Liver (tissue), 9 donors: ENCODE results near the gene STK11IP. TPM values are rescaled to one million over a fixed set of nuclear protein-coding genes. Genes with fewer than 3 reads are reported as not detected.

Source experiments
- DNase-seq: peaks from one replicate; pipeline ENCODE4 v3.0.0-alpha.2; 2017; ENCODE audit warnings: low spot score
- H3K27ac ChIP-seq, 2 donors: one replicate each; pipeline ENCODE4 v1.7.0; 2013; ENCODE audit warnings: inconsistent platforms in 2 of 2, low read length in 2 of 2, control low read depth in 1 of 2, low read depth in 1 of 2, mild to moderate bottlenecking in 1 of 2
- H3K27me3 ChIP-seq, 4 donors: one replicate each; pipeline versions ENCODE4 v1.6.1 to v1.7.0; 2013; ENCODE audit warnings: low read length in 3 of 4, inconsistent platforms in 1 of 4, mild to moderate bottlenecking in 1 of 4, moderate library complexity in 1 of 4; ENCODE audit not compliant: control insufficient read depth in 4 of 4, insufficient read depth in 4 of 4
- H3K36me3 ChIP-seq, 4 donors: one replicate each; pipeline versions ENCODE4 v1.6.1 to v1.7.0; 2013; ENCODE audit warnings: low read length in 3 of 4, mild to moderate bottlenecking in 3 of 4, low read depth in 1 of 4, moderate library complexity in 1 of 4; ENCODE audit not compliant: control insufficient read depth in 4 of 4, insufficient read depth in 3 of 4
- H3K4me1 ChIP-seq, 4 donors: one replicate each; pipeline versions ENCODE4 v1.6.1 to v1.7.0; 2013; ENCODE audit warnings: low read length in 3 of 4, mild to moderate bottlenecking in 3 of 4, moderate library complexity in 1 of 4; ENCODE audit not compliant: control insufficient read depth in 4 of 4, insufficient read depth in 4 of 4
- H3K4me3 ChIP-seq, 3 donors: one replicate each; pipeline versions ENCODE4 v1.6.1 to v1.7.0; 2013; ENCODE audit warnings: low read length in 3 of 3, control low read depth in 1 of 3, low read depth in 1 of 3, mild to moderate bottlenecking in 1 of 3
- H3K9ac ChIP-seq, 2 donors: one replicate each; pipeline ENCODE4 v1.7.0; 2013; ENCODE audit warnings: low read length in 2 of 2, mild to moderate bottlenecking in 2 of 2, moderate library complexity in 2 of 2, control low read depth in 1 of 2, low read depth in 1 of 2
- H3K9me3 ChIP-seq, 4 donors: one replicate each; pipeline versions ENCODE4 v1.6.1 to v1.7.0; 2013; ENCODE audit warnings: low read length in 3 of 4; ENCODE audit not compliant: control insufficient read depth in 4 of 4
- EGR1 ChIP-seq, 2 donors: IDR thresholded peaks; 2 replicates each; pipeline ENCODE4 v1.6.1; 2016 to 2018; ENCODE audit warnings: antibody characterized with exemption in 2 of 2, low read depth in 2 of 2
- FOXA1 ChIP-seq: IDR thresholded peaks from 2 replicates; pipeline ENCODE4 v1.6.1; 2016; ENCODE audit warnings: antibody characterized with exemption
- FOXA2 ChIP-seq: IDR thresholded peaks from 2 replicates; pipeline ENCODE4 v1.6.1; 2016; ENCODE audit warnings: antibody characterized with exemption
- GABPA ChIP-seq, 2 donors: IDR thresholded peaks in 1 of 2; conservative IDR thresholded peaks in 1 of 2; 2 replicates each; pipeline ENCODE4 v1.6.1; 2016; ENCODE audit warnings: antibody characterized with exemption in 2 of 2, mild to moderate bottlenecking in 1 of 2, moderate library complexity in 1 of 2
- HNF4A ChIP-seq, 2 donors: conservative IDR thresholded peaks; 2 replicates each; pipeline ENCODE4 v1.6.1; 2016; ENCODE audit warnings: antibody characterized with exemption in 2 of 2, mild to moderate bottlenecking in 2 of 2
- HNF4G ChIP-seq: IDR thresholded peaks from 2 replicates; pipeline ENCODE4 v1.6.1; 2016; ENCODE audit warnings: antibody characterized with exemption
- MAX ChIP-seq: IDR thresholded peaks from 2 replicates; pipeline ENCODE4 v1.6.1; 2016; ENCODE audit warnings: antibody characterized with exemption
- NR2F2 ChIP-seq: IDR thresholded peaks from 2 replicates; pipeline ENCODE4 v1.6.1; 2016; ENCODE audit warnings: antibody characterized with exemption
- RAD21 ChIP-seq, 2 donors: IDR thresholded peaks; 2 replicates each; pipeline ENCODE4 v1.6.1; 2016; ENCODE audit warnings: antibody characterized with exemption in 2 of 2, mild to moderate bottlenecking in 2 of 2
- REST ChIP-seq: IDR thresholded peaks from 2 replicates; pipeline ENCODE4 v1.6.1; 2016; ENCODE audit warnings: antibody characterized with exemption, mild to moderate bottlenecking
- RXRA ChIP-seq, 2 donors: IDR thresholded peaks; 2 replicates each; pipeline ENCODE4 v1.6.1; 2017 to 2018; ENCODE audit warnings: antibody characterized with exemption in 2 of 2, mild to moderate bottlenecking in 1 of 2
- SP1 ChIP-seq: IDR thresholded peaks from 2 replicates; pipeline ENCODE4 v1.6.1; 2018; ENCODE audit warnings: antibody characterized with exemption, mild to moderate bottlenecking
- TAF1 ChIP-seq: conservative IDR thresholded peaks from 2 replicates; pipeline ENCODE4 v1.6.1; 2016; ENCODE audit warnings: antibody characterized with exemption, mild to moderate bottlenecking
- YY1 ChIP-seq: IDR thresholded peaks from 2 replicates; pipeline ENCODE4 v1.6.1; 2016; ENCODE audit warnings: antibody characterized with exemption, mild to moderate bottlenecking
- WGBS: extraction: QIAGEN DNeasy Blood & Tissue Kit; methylation state at CpG from one replicate; pipeline ENCODE4 v1.1.7; 2013; 5-methylcytosine and 5-hydroxymethylcytosine counted together
- polyA plus RNA-seq, 2 donors: library from polyadenylated mRNA; stranded (reverse) in 1 of 2; unstranded in 1 of 2; fragments of 200-250 nt in 1 of 2; fragments of >200 nt in 1 of 2; fragmentation: Nextera tagmentation in 1 of 2; extraction: Ambion mirVana in 1 of 2; gene quantifications; one replicate each; pipeline versions ENCODE4 v1.2.1 to v1.2.3, GENCODE V29; 2013 to 2015
- total RNA-seq, 2 donors: library from RNA; depleted of rRNA; stranded (reverse); fragments of >200 nt; gene quantifications; one replicate each; pipeline ENCODE4 v1.2.3, GENCODE V29; 2014
- TF ChIP-seq, protein P1 (sequence below): IDR thresholded peaks from 2 replicates; pipeline ENCODE4 v1.6.1; 2016; ENCODE audit warnings: antibody characterized with exemption
- TF ChIP-seq, protein P2 (sequence below): IDR thresholded peaks from 2 replicates; pipeline ENCODE4 v1.6.1; 2016; ENCODE audit warnings: antibody characterized with exemption
- TF ChIP-seq, protein P3 (sequence below): fragments of 150-350 bp; IDR thresholded peaks from 2 replicates; pipeline ENCODE4 v1.5.1; 2017; ENCODE audit warnings: improper control_type of control experiment, low read depth, low read length; ENCODE audit not compliant: missing input control
- donor health status: healthy.
- donor health status: healthy.
- donor health status: healthy.
- donor health status: healthy.
- donor health status: healthy.

Gene STK11IP
- total and polyA plus RNA-seq, 4 donors: 2.9 to 8.4 (median 6.4) TPM

- Histone ChIP-seq H3K9me3 (no peaks in the 10 kb centered on the region), H3K4me1 (peaks cover 0 to 9% (median 7%) of the 10 kb centered on the region in 4 donors), H3K9ac (no peak overlapping the region), H3K27me3 (no peaks in the 10 kb centered on the region), H3K4me3 (no peak overlapping the region), H3K27ac (no peak overlapping the region), H3K36me3 (no peaks in the 10 kb centered on the region)
- DNase-seq: no peak
- WGBS: 76% methylated on average over 3 of the region's 3 CpGs
- TF ChIP-seq MAX: no peak
- TF ChIP-seq, protein P1, sequence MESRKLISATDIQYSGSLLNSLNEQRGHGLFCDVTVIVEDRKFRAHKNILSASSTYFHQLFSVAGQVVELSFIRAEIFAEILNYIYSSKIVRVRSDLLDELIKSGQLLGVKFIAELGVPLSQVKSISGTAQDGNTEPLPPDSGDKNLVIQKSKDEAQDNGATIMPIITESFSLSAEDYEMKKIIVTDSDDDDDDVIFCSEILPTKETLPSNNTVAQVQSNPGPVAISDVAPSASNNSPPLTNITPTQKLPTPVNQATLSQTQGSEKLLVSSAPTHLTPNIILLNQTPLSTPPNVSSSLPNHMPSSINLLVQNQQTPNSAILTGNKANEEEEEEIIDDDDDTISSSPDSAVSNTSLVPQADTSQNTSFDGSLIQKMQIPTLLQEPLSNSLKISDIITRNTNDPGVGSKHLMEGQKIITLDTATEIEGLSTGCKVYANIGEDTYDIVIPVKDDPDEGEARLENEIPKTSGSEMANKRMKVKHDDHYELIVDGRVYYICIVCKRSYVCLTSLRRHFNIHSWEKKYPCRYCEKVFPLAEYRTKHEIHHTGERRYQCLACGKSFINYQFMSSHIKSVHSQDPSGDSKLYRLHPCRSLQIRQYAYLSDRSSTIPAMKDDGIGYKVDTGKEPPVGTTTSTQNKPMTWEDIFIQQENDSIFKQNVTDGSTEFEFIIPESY: no peak
- TF ChIP-seq TAF1: no peak
- no peak for TF ChIP-seq NR2F2
- TF ChIP-seq, protein P2, sequence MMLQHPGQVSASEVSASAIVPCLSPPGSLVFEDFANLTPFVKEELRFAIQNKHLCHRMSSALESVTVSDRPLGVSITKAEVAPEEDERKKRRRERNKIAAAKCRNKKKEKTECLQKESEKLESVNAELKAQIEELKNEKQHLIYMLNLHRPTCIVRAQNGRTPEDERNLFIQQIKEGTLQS: no peak
- TF ChIP-seq RXRA (IDR thresholded peaks at IDR 0.05): no peak
- TF ChIP-seq FOXA1: no peak
- no peak for TF ChIP-seq HNF4A (conservative IDR thresholded peaks at IDR 0.05)
- TF ChIP-seq YY1: no peak
- no peak for TF ChIP-seq GABPA (IDR thresholded peaks at IDR 0.05 in 1 of 2, conservative IDR thresholded peaks at IDR 0.05 in 1 of 2)
- TF ChIP-seq RAD21 (IDR thresholded peaks at IDR 0.05): no peak
- TF ChIP-seq SP1: no peak
- TF ChIP-seq EGR1 (IDR thresholded peaks at IDR 0.05; ENCODE audit: low read depth in 2 of 2): no peak
- no peak for TF ChIP-seq HNF4G
- no peak for TF ChIP-seq REST
- TF ChIP-seq, protein P3, sequence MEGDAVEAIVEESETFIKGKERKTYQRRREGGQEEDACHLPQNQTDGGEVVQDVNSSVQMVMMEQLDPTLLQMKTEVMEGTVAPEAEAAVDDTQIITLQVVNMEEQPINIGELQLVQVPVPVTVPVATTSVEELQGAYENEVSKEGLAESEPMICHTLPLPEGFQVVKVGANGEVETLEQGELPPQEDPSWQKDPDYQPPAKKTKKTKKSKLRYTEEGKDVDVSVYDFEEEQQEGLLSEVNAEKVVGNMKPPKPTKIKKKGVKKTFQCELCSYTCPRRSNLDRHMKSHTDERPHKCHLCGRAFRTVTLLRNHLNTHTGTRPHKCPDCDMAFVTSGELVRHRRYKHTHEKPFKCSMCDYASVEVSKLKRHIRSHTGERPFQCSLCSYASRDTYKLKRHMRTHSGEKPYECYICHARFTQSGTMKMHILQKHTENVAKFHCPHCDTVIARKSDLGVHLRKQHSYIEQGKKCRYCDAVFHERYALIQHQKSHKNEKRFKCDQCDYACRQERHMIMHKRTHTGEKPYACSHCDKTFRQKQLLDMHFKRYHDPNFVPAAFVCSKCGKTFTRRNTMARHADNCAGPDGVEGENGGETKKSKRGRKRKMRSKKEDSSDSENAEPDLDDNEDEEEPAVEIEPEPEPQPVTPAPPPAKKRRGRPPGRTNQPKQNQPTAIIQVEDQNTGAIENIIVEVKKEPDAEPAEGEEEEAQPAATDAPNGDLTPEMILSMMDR: no peak
- TF ChIP-seq FOXA2: no peak
Measured at GRCh38 chr2:219595256-219595655, 2.4 kb upstream of the STK11IP start.
